Mesodermal cell (in vitro differentiated cells): ENCODE data around the gene FANCI.

Source experiments
- H3K27ac ChIP-seq: 2 replicates; pipeline ENCODE4 v1.7.0; 2013; ENCODE audit warnings: mild to moderate bottlenecking, low read depth, low read length, moderate library complexity; ENCODE audit not compliant: severe bottlenecking
- H3K36me3 ChIP-seq: 2 replicates; pipeline ENCODE4 v1.7.1; 2013; ENCODE audit warnings: mild to moderate bottlenecking, low read length, moderate library complexity; ENCODE audit not compliant: control insufficient read depth, insufficient read depth
- H3K4me1 ChIP-seq: one replicate; pipeline ENCODE4 v1.7.1; 2013; ENCODE audit warnings: mild to moderate bottlenecking, low read length; ENCODE audit not compliant: insufficient read depth, control insufficient read depth, poor library complexity, severe bottlenecking
- H3K4me3 ChIP-seq: 2 replicates; pipeline ENCODE4 v1.7.0; 2013; ENCODE audit warnings: low read length, control low read depth, mild to moderate bottlenecking; ENCODE audit not compliant: insufficient read depth, poor library complexity, severe bottlenecking; ENCODE audit errors: extremely low read depth
- H3K9me3 ChIP-seq: 2 replicates; pipeline ENCODE4 v1.7.1; 2013; ENCODE audit warnings: mild to moderate bottlenecking, low read length, moderate library complexity; ENCODE audit not compliant: control insufficient read depth
- WGBS, 2 experiments: methylation state at CpG; one replicate each; pipeline ENCODE4 v1.1.5; 2013; ENCODE audit warnings: missing lambda C conversion rate in 2 of 2; ENCODE audit not compliant: insufficient coverage in 2 of 2; 5-methylcytosine and 5-hydroxymethylcytosine counted together

The FANCI gene

DNA sequence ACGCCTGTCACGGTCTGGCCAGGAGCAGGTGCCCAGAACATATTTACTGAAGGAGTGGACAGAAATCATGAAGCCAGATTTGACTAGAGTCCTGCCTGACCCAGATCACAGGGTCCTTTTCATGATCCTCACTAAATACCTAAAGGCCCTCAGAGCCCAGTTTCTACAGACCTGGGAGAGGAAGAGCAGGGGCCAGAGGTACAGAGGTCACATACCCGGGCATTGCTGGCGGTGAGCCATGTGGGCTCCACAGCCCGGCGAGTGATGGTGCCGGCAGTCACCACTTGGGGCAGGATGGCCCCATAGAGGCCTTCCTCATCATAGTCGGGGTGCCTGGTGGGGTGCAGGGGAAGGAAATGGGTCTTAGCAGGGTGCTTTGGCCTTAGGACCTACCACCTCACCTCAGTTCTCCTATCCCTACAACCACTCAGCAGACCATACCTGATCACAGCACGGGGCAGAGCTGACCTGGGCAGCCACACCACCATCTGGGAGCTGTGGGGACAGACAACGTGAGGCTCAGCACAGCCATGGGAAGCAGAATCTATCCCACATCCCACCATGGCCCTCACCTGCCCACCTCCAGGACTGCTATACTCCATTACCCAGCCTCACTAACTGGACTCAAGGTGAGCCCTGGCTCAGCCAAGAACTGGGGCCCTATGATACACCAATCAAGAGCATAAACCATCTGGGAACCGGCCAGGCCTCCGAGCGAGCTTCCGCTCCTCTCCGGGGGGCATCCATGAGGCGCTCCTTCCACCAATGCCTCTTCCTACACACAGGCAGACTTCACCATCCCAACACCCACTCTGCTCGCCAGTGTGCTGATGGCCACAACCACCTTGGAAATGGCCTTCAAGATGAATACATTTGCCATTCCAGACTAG, 78.0 kb downstream of the FANCI start:
- Histone ChIP-seq H3K4me3 (no peak overlapping the region), H3K9me3 (no peaks in the 10 kb centered on the region), H3K36me3 (peaks cover 98% of the 10 kb centered on the region), H3K27ac (no peak overlapping the region), H3K4me1 (no peaks in the 10 kb centered on the region)
- WGBS, 2 experiments = 92 to 95% methylated on average over 8 to 15 of the region's 17 CpGs

DNA sequence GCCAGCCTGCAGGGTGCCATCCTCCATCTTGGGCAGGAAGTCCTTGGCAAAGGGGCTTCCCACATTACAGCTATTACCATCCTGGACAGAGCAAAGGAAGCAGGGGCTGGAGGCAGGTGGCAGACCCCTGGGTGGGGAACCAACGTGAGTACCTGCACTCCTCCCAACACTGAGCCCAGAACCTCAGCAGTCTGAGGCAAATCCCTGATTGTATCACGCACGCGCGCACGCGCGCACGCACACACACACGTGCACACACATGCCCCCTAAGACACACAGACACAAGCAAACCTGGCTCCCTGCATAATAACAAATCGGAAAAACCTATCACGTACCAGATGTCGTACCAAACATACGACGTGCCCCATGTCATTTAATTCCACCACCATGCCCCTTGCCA, 79.0 kb downstream of the FANCI start:
- Histone ChIP-seq H3K36me3 (peaks cover 98% of the 10 kb centered on the region), H3K9me3 (no peaks in the 10 kb centered on the region), H3K27ac (no peak overlapping the region), H3K4me1 (no peaks in the 10 kb centered on the region), H3K4me3 (no peak overlapping the region)
- WGBS, 2 experiments = 91 to 98% methylated on average over 14 to 15 of the region's 15 CpGs

GRCh38 chr15:89323825-89324224, 80.0 kb downstream of the FANCI start:
- Histone ChIP-seq H3K9me3 (no peaks in the 10 kb centered on the region), H3K36me3 (peaks cover 98% of the 10 kb centered on the region), H3K4me1 (no peaks in the 10 kb centered on the region), H3K4me3 (no peak overlapping the region), H3K27ac (no peak overlapping the region)
- 98 to 100% methylated on average over 5 to 6 of the region's 6 CpGs for WGBS, 2 experiments

DNA sequence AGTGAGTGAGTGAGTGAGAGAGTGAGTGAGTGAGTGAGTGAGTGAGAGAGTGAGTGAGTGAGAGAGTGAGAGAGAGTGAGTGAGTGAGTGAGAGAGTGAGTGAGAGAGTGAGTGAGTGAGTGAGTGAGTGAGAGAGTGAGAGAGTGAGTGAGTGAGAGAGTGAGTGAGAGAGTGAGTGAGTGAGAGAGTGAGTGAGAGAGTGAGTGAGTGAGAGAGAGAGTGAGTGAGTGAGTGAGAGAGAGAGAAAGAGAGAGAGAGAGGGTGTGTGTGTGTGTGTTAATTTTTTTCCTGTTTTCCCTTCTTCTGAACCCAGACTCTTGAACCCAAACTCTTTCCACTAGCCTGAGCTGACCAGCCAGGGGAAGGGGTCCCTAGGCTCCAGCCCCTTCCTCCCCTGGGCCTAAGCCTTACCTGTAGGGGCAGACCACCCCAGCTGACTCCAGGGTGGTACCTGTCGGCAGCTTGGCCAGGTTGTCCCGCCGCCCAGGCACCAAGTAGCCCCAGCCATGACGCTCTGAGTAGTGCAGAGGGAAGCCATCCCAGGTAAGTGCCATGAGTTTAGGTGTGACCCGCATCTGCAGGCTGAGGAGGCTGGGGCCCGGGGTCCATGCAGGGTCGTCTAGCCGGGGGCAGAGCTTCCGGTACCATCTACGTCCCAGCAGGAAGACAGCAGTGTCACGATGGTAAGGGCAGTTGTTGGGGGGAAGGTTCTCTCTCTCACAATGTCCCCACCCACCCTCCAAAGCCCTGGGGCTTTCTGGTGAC, 81.4 kb downstream of the FANCI start:
- Histone ChIP-seq H3K4me3 (no peak overlapping the region), H3K36me3 (peaks cover 99% of the 10 kb centered on the region), H3K4me1 (no peaks in the 10 kb centered on the region), H3K27ac (no peak overlapping the region), H3K9me3 (no peaks in the 10 kb centered on the region)
- 100% methylated on average over 5 of the region's 11 CpGs for WGBS, 2 experiments

DNA sequence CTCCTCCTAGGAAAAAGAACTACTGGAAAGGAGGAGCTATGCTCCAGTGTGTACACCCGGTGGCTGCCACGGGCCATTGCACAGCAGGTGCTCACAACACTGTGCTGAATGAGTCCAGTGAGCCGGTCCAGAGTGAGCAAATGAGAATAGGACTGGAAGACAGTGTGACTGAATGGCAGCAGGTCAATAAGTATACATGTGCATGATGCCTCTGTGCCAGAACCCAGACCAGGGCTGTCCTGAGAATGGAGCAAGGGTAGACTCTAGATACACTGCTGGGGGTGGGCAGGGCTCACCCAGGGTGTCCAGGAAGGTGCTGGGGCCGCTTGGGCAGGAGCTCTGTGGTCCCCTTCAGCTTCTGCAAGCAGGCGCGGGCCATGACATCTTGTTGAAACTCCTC, 82.5 kb downstream of the FANCI start:
- Histone ChIP-seq H3K4me3 (no peak overlapping the region), H3K9me3 (no peaks in the 10 kb centered on the region), H3K27ac (no peak overlapping the region), H3K36me3 (peaks cover 99% of the 10 kb centered on the region), H3K4me1 (peaks cover 8% of the 10 kb centered on the region)
- whole genome bisulfite sequencing, 2 experiments = 94 to 100% methylated on average over 2 to 5 of the region's 6 CpGs

DNA sequence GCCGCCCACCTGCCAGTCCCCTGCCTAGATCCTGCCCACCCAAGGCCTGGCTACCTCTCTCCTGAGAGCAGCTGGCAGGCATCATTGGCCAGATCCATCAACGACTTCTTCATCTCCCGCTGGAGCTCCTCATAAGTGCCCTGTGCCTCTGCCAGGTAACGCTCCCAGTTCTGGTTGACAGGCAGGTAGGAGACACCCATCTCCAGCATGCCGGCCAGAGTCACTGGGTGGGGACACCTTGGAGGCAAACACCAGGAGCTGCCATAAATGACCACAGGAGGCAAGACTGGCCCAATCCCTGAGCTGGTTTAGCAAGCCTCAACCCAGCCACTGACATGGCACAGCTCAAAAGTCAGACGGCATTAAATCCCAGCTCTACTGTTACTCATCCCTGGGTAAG, 83.3 kb downstream of the FANCI start:
- no peak overlapping the region for H3K27ac ChIP-seq
- H3K36me3 ChIP-seq = peaks cover 99% of the 10 kb centered on the region
- H3K4me1 ChIP-seq = peaks cover 13% of the 10 kb centered on the region
- no peaks in the 10 kb centered on the region for H3K9me3 ChIP-seq
- 98 to 100% methylated on average over 5 of the region's 6 CpGs for WGBS, 2 experiments
- H3K4me3 ChIP-seq = no peak overlapping the region

- whole genome bisulfite sequencing, 2 experiments = 97 to 99% methylated on average over 12 of the region's 13 CpGs
- H3K4me1 ChIP-seq = peaks cover 24% of the 10 kb centered on the region
- H3K27ac ChIP-seq = no peak overlapping the region
- no peaks in the 10 kb centered on the region for H3K9me3 ChIP-seq
- H3K36me3 ChIP-seq = peaks cover 94% of the 10 kb centered on the region
- H3K4me3 ChIP-seq = no peak overlapping the region
Measured at GRCh38 chr15:89328398-89329254, 84.8 kb downstream of the FANCI start.

DNA sequence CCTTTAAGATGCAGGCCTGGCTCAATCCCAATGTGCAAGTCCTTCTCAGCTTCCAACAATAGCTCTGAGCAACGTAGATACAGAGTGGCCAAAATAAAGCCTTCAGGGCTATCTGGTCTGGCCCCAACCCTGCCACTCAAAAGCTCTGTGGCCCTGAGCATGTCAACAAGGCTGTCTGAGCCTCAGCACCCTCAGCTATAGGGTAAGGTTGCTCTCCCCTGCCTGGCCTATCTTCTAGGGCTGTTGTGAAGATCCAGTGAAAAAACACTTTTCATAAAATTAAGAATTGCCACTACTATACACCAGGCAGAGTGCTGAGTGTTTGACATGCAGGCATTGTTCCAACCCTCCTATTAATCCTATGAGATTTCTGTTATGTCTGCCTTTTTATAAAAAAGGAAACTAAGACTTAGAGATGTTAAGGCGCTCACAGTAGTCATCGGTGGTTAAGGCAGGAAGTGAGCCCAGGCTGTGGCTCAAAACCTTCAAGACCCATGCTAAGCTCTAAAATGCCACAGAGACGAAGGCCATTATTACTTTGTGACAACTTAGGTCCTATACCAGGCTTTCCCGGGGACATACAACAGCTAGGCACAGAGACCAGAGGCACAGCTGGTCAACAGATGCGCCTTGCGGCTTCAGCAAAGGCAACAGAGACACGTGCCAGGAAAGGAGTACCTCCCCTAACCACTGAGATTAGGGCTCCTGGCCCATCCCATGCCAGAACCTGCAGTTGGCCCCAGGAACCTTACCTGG, 85.7 kb downstream of the FANCI start:
- peaks cover 86% of the 10 kb centered on the region for H3K36me3 ChIP-seq
- 93 to 94% methylated on average over 8 of the region's 8 CpGs for whole genome bisulfite sequencing, 2 experiments
- H3K4me3 ChIP-seq = no peak overlapping the region

GRCh38 chr15:89330119-89330518, 86.3 kb downstream of the FANCI start:
- Histone ChIP-seq H3K4me1 (peaks cover 24% of the 10 kb centered on the region), H3K27ac (no peak overlapping the region), H3K9me3 (no peaks in the 10 kb centered on the region), H3K36me3 (peaks cover 81% of the 10 kb centered on the region), H3K4me3 (no peak overlapping the region)
- WGBS, 2 experiments = no CpG with 5 or more reads among the region's 6 CpGs

More for the DNA sequence above, 85.7 kb downstream of the FANCI start:
- Histone ChIP-seq H3K4me1 (peaks cover 24% of the 10 kb centered on the region), H3K9me3 (no peaks in the 10 kb centered on the region), H3K27ac (no peak overlapping the region)
